ENCODE results near the gene HOXB4. TPM values are rescaled to one million over a fixed set of nuclear protein-coding genes. Genes with fewer than 3 reads are reported as not detected.

HOXB4 gene
- total RNA-seq, 1 donor from 2014 or later: 3.3 TPM

DNA sequence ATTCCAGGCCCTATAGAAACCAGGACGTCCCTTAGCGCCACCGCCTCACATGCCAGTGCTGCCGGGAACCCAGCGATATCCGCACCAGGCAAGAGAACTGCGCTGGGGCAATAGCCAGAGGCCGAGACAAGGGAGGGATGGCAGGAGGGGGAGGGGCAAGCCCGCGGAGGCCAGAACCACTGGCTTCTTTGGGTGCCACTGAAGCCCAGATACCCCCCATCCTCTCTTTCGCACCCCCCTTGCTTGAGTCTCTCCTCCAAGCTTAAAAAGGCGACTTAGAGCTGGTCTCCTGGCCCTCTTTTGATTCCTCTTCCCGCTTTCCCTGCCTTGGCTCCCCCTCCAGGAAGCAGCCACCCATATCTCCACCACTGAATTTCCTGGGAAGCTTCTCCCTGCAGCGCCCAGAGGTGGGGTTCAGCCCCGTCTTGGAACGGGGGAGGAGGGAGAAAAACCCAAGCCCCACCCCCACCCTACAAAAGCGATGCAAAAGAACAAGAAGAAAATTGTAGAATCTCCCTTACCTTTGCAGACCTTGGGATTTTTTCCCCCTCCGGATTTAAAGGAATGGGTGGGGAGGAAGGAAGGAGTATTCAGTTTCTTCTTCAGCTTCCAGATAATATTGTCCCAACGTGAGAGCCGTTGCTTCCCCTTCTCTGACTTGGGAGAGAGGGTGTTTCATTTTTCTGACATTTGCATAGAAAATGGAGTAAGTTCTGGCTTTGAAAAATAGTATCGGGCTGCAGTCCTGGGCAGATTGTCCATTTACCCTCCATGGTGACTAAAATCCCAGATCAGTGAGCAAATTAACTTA is 26.0 kb upstream of the HOXB4 start:
- Mint-ChIP-seq H3K4me1 (ENCODE audit: low read depth) (peaks cover 7% of the 10 kb centered on the region), H3K4me3 (ENCODE audit: low read depth) (no peak overlapping the region), H3K27me3 (ENCODE audit: low read depth) (peaks cover 90% of the 10 kb centered on the region), H3K27ac (no peak overlapping the region), H3K9me3 (no peaks in the 10 kb centered on the region), H3K36me3 (ENCODE audit: low read depth) (no peaks in the 10 kb centered on the region)
- DNase-seq (ENCODE audit: low spot score): no peak
- intact Hi-C loops (cut with micrococcal nuclease): no loop called here

DNA sequence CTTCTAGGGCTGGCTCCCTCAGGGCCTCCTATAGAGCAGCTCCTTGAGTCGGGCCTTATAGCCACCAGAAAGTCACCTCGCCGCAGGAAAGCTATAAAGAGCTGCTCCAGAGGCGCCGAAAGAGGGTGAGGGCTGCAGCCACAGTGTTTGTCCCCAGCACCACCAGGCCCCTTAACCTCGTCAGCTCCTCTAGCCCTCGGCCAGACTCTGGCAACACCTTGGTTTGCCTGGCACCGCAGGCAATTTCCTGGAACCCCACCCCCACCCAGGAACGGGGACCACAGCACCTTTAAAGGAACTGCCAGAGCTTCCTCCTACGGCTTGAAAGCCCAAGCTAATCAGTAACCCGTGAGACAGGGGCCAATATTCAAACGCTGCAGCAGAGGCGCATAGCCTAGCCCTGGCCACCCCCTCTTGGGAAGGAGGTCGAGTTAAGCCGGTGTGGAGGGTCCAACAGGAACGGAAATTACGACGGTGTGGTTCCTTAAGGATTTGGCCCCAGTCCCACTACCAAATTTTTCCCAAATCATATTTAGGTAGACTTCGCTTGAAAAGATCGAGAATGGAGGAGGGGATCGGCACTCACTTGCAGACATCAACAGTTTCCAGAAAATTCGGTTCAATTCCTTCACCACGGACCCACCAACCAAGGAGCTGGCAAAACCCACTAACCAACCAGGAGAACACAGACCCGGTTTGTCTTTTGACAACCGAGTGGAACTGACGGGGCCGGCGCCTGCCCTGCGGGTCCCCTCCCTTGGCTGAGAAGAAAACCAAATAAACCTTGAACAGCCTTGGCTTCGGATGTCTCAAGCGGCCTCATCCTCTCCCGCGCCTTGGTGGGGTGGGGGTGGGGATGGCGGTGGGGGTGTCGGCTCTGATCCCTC is 23.6 kb upstream of the HOXB4 start:
- Mint-ChIP-seq H3K4me3 (ENCODE audit: low read depth) (no peak overlapping the region), H3K36me3 (ENCODE audit: low read depth) (no peaks in the 10 kb centered on the region), H3K9me3 (no peaks in the 10 kb centered on the region), H3K4me1 (ENCODE audit: low read depth) (peaks cover 21% of the 10 kb centered on the region), H3K27me3 (ENCODE audit: low read depth) (peaks cover 94% of the 10 kb centered on the region), H3K27ac (no peak overlapping the region)
- intact Hi-C loops (cut with micrococcal nuclease): no loop called here
- no peak for DNase-seq (ENCODE audit: low spot score)

DNA sequence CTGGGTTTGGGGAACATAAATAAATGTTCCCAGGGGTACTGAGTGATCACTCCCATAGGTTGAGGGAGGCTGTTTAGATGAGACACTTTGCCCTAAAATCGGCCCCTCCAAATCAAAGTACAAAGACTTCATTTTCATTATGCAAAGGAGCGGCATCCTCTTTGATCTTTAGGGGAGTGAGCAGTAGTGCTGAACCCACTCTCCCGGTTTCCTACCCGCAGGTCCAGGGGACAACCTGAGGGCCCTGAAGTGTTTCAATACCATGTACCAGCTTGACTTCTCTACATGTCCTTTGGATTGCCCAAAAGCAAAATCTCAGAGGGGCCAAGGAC is 23.0 kb upstream of the HOXB4 start:
- Mint-ChIP-seq H3K27me3 (ENCODE audit: low read depth) (peaks cover 95% of the 10 kb centered on the region), H3K9me3 (no peaks in the 10 kb centered on the region), H3K36me3 (ENCODE audit: low read depth) (peaks cover 3% of the 10 kb centered on the region), H3K4me1 (ENCODE audit: low read depth) (peaks cover 27% of the 10 kb centered on the region), H3K27ac (no peak overlapping the region), H3K4me3 (ENCODE audit: low read depth) (no peak overlapping the region)
- no peak for DNase-seq (ENCODE audit: low spot score)
- intact Hi-C loops (cut with micrococcal nuclease): no loop called here

DNA sequence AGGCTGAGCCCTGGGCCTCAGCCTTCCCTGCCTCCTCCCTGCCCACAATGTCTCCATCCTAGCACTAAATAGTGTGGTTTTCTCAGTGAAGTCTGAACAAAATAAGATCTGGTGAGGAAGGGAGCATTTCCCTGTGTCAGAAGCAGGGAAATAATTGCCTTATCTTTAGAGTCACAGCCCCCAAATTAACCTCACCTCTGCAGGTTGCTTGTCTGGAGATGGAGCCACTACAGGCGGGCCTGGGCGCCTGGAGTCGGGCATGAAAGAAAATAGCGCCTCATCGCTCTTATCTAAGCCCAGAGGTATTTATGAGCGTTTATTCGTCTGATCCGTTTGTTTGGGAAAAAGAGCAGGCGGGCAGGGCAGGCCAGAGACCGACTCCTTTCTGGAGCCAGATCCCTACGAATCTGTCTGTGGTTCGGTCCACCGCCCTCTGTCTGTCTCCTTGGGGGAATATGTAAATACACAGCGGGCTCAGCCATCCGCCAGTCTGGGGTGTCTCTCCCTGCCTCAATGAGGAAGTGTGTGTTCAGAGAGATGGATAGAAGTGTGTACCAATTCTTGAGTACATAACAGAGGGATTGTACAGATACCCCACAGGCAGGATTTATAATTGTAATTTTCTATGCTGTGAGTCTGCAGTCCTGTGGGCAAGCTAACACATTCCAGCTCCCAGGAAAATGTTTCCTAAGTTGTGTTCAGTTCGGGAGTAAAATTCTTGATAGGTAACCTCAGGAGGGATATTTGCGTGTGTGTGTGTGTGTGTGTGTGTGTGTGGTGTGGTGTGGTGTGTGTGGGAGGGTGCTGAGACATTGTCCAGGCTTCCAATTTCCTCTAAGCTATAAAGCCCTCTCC is 22.3 kb upstream of the HOXB4 start:
- Mint-ChIP-seq H3K4me3 (ENCODE audit: low read depth) (no peak overlapping the region), H3K4me1 (ENCODE audit: low read depth) (peaks cover 27% of the 10 kb centered on the region), H3K27me3 (ENCODE audit: low read depth) (peaks cover 97% of the 10 kb centered on the region), H3K27ac (no peak overlapping the region), H3K9me3 (no peaks in the 10 kb centered on the region), H3K36me3 (ENCODE audit: low read depth) (peaks cover 3% of the 10 kb centered on the region)
- intact Hi-C loops (cut with micrococcal nuclease): no loop called here
- DNase-seq (ENCODE audit: low spot score): no peak

- DNase-seq (ENCODE audit: low spot score): no peak
- no peak overlapping the region for H3K4me3 Mint-ChIP-seq (ENCODE audit: low read depth)
- no peak overlapping the region for H3K27ac Mint-ChIP-seq
- H3K27me3 Mint-ChIP-seq (ENCODE audit: low read depth): peaks cover 95% of the 10 kb centered on the region
- H3K36me3 Mint-ChIP-seq (ENCODE audit: low read depth): peaks cover 3% of the 10 kb centered on the region
- peaks cover 29% of the 10 kb centered on the region for H3K4me1 Mint-ChIP-seq (ENCODE audit: low read depth)
- H3K9me3 Mint-ChIP-seq: no peaks in the 10 kb centered on the region
- intact Hi-C loops (cut with micrococcal nuclease): no loop called here
Measured at GRCh38 chr17:48599354-48599753, 21.2 kb upstream of the HOXB4 start.

DNA sequence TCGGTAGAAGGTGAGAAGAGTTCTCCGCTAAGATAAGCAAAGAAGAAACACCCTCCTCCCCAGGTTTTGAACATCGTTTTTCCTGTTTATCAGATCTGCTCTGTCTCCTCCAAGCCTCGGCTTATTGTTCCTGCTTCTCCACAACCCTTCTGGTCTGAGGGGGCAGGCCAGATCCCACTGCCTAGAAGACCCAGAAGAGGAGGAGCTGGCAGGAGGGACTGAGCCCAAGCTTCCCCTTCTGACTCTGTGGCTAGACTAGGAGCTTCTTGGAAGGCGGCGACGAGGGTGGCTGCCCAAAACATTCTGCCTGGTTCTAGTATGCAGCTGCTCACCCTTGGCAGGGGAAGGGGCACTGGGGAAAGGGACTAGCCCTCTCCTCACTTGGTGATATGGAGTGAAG is 20.6 kb upstream of the HOXB4 start:
- no peaks in the 10 kb centered on the region for H3K9me3 Mint-ChIP-seq
- no peak overlapping the region for H3K4me3 Mint-ChIP-seq (ENCODE audit: low read depth)
- intact Hi-C loops (cut with micrococcal nuclease): loop anchor here (1.0 kb wide), 1 partner anchor 15 kb away; no protein-coding TSS in a partner anchor
- H3K27ac Mint-ChIP-seq: no peak overlapping the region
- peaks cover 33% of the 10 kb centered on the region for H3K4me1 Mint-ChIP-seq (ENCODE audit: low read depth)
- peaks cover 94% of the 10 kb centered on the region for H3K27me3 Mint-ChIP-seq (ENCODE audit: low read depth)
- H3K36me3 Mint-ChIP-seq (ENCODE audit: low read depth): peaks cover 3% of the 10 kb centered on the region
- DNase-seq (ENCODE audit: low spot score): no peak

- Mint-ChIP-seq H3K27ac (no peak overlapping the region), H3K36me3 (ENCODE audit: low read depth) (peaks cover 3% of the 10 kb centered on the region), H3K4me3 (ENCODE audit: low read depth) (peak overlapping the region; percentile 80), H3K27me3 (ENCODE audit: low read depth) (peaks cover 94% of the 10 kb centered on the region), H3K4me1 (ENCODE audit: low read depth) (peaks cover 40% of the 10 kb centered on the region), H3K9me3 (no peaks in the 10 kb centered on the region)
- DNase-seq (ENCODE audit: low spot score): no peak
- intact Hi-C loops (cut with micrococcal nuclease): loop anchor here (1.0 kb wide), 2 partner anchors 15 to 20 kb away; no protein-coding TSS in a partner anchor
Measured at GRCh38 chr17:48597778-48598631, 19.9 kb upstream of the HOXB4 start.

GRCh38 chr17:48597528-48597777 is 19.3 kb upstream of the HOXB4 start:
- peaks cover 94% of the 10 kb centered on the region for H3K27me3 Mint-ChIP-seq (ENCODE audit: low read depth)
- peaks cover 3% of the 10 kb centered on the region for H3K36me3 Mint-ChIP-seq (ENCODE audit: low read depth)
- intact Hi-C loops (cut with micrococcal nuclease): loop anchor here (1.0 kb wide), 1 partner anchor 21 kb away; no protein-coding TSS in a partner anchor
- DNase-seq (ENCODE audit: low spot score): no peak
- peak overlapping the region; percentile 80 for H3K4me3 Mint-ChIP-seq (ENCODE audit: low read depth)
- H3K27ac Mint-ChIP-seq: no peak overlapping the region
- H3K4me1 Mint-ChIP-seq (ENCODE audit: low read depth): peaks cover 44% of the 10 kb centered on the region
- no peaks in the 10 kb centered on the region for H3K9me3 Mint-ChIP-seq

- H3K4me3 Mint-ChIP-seq (ENCODE audit: low read depth): peak overlapping the region; percentile 80
- H3K27ac Mint-ChIP-seq: peak overlapping the region; percentile 60
- H3K9me3 Mint-ChIP-seq: no peaks in the 10 kb centered on the region
- intact Hi-C loops (cut with micrococcal nuclease): loop anchor here (1.0 kb wide), 1 partner anchor 21 kb away; no protein-coding TSS in a partner anchor
- H3K27me3 Mint-ChIP-seq (ENCODE audit: low read depth): peaks cover 90% of the 10 kb centered on the region
- no peak for DNase-seq (ENCODE audit: low spot score)
- peaks cover 3% of the 10 kb centered on the region for H3K36me3 Mint-ChIP-seq (ENCODE audit: low read depth)
- peaks cover 43% of the 10 kb centered on the region for H3K4me1 Mint-ChIP-seq (ENCODE audit: low read depth)
Measured at GRCh38 chr17:48596735-48597527, 18.8 kb upstream of the HOXB4 start.

DNA sequence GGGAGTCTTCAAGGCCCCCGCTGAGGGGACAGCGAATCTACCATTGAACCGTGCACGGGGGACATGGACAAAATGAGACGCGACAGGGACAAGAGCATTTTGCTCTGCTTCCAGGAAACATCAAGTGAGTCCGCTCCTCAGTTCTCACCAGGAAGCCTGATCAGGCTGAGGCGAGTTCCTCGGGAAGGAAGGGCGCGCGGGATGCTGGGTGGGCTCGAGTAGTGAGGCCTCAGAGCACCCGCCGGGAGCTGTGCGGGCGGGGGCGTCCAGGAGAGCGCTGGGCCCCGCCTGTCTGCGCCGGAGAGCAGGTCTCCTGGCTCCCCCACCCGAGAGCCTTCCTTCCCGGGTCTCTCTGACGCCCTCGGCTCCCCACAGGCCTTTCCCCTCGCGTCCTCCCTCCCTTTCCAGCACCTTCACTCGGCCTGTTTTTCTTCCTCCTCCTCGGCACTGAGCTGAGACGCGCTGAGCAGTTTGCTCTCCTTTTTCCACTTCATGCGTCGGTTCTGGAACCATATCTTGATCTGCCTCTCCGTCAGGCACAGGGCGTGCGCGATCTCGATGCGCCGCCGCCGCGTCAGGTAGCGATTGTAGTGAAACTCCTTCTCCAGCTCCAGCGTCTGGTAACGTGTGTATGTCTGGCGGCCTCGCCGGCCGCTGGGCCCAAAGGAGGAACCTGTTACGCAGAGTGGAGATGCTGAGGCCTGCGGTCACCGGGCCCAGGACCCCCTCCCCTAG is 18.0 kb upstream of the HOXB4 start:
- H3K36me3 Mint-ChIP-seq (ENCODE audit: low read depth): peaks cover 3% of the 10 kb centered on the region

More for the DNA sequence above, 18.0 kb upstream of the HOXB4 start:
- Mint-ChIP-seq H3K4me3 (ENCODE audit: low read depth) (peak overlapping the region; percentile 80), H3K27me3 (ENCODE audit: low read depth) (peaks cover 90% of the 10 kb centered on the region), H3K27ac (peak overlapping the region; percentile 60), H3K4me1 (ENCODE audit: low read depth) (peaks cover 41% of the 10 kb centered on the region), H3K9me3 (no peaks in the 10 kb centered on the region)
- intact Hi-C loops (cut with micrococcal nuclease): no loop called here
- DNase-seq (ENCODE audit: low spot score): no peak

Data from activated T-helper 2 cell treated with anti-CD3 and anti-CD28 coated beads, Interferon-gamma antibody, Interleukin-2, Interleukin-4, amounts not matched to agents 10 μg/mL and 5 μg/mL and 100 μg/mL, durations not matched to agents 14 hours and 24 hours and 36 hours (primary cell).